ENCODE data around the gene MPP2.
"Not testable (repeated sequence)": the region's sequence is repeated elsewhere in the genome, so short reads cannot be mapped to it uniquely, and the experiment has no call there.

MPP2 gene

GRCh38 chr17:43900183-43900857 is 7.0 kb downstream of the MPP2 start:
- in situ Hi-C loops (cut with HindIII; ENCODE audit: low sequenced_read_pairs), result no loop called here
- no peak for TF ChIP-seq CTCF (IDR thresholded peaks at IDR 0.05; ENCODE audit: low read depth, low read length, missing control alignments)
- DNase-seq (ENCODE audit: low read depth), result peak; percentile 48
- H3K4me3 ChIP-seq (ENCODE audit: low read depth, low read length), result peak overlapping the region; percentile 51

- H3K4me3 ChIP-seq (ENCODE audit: low read depth, low read length), result no peak overlapping the region
- in situ Hi-C loops (cut with HindIII; ENCODE audit: low sequenced_read_pairs), result no loop called here
These were observed 8.9 kb downstream of the MPP2 start for GRCh38 chr17:43898446-43898845.

GRCh38 chr17:43897831-43898230 is 9.5 kb downstream of the MPP2 start:
- in situ Hi-C loops (cut with HindIII; ENCODE audit: low sequenced_read_pairs), result no loop called here
- no peak for TF ChIP-seq CTCF (IDR thresholded peaks at IDR 0.05; ENCODE audit: low read depth, low read length, missing control alignments)
- H3K4me3 ChIP-seq (ENCODE audit: low read depth, low read length), result no peak overlapping the region
- DNase-seq (ENCODE audit: low read depth), result no peak

More at GRCh38 chr17:43898446-43898845, 8.9 kb downstream of the MPP2 start:
- no peak for DNase-seq (ENCODE audit: low read depth)
- no peak for TF ChIP-seq CTCF (IDR thresholded peaks at IDR 0.05; ENCODE audit: low read depth, low read length, missing control alignments)

GRCh38 chr17:43894494-43894893 is 12.8 kb downstream of the MPP2 start:
- H3K4me3 ChIP-seq (ENCODE audit: low read depth, low read length); in situ Hi-C loops (cut with HindIII; ENCODE audit: low sequenced_read_pairs); DNase-seq (ENCODE audit: low read depth): not testable (repeated sequence)

GRCh38 chr17:43892647-43892952 is 14.7 kb downstream of the MPP2 start:
- H3K4me3 ChIP-seq (ENCODE audit: low read depth, low read length), result no peak overlapping the region
- TF ChIP-seq CTCF (IDR thresholded peaks at IDR 0.05; ENCODE audit: low read depth, low read length, missing control alignments), result no peak
- peak; percentile 12 for DNase-seq (ENCODE audit: low read depth)
- in situ Hi-C loops (cut with HindIII; ENCODE audit: low sequenced_read_pairs), result no loop called here

GRCh38 chr17:43891851-43892646 is 15.3 kb downstream of the MPP2 start:
- no peak overlapping the region for H3K4me3 ChIP-seq (ENCODE audit: low read depth, low read length)
- in situ Hi-C loops (cut with HindIII; ENCODE audit: low sequenced_read_pairs), result no loop called here
- TF ChIP-seq CTCF (IDR thresholded peaks at IDR 0.05; ENCODE audit: low read depth, low read length, missing control alignments), result no peak
- no peak for DNase-seq (ENCODE audit: low read depth)

- DNase-seq (ENCODE audit: low read depth), result no peak
- H3K4me3 ChIP-seq (ENCODE audit: low read depth, low read length), result no peak overlapping the region
- no peak for TF ChIP-seq CTCF (IDR thresholded peaks at IDR 0.05; ENCODE audit: low read depth, low read length, missing control alignments)
- in situ Hi-C loops (cut with HindIII; ENCODE audit: low sequenced_read_pairs), result no loop called here
These were observed 17.1 kb downstream of the MPP2 start for GRCh38 chr17:43890240-43890639.

All from astrocyte of the cerebellum (primary cell).